Right atrium auricular region (tissue), 2 donors: Measurements from ENCODE around the gene AGPAT3. TPM values are rescaled to one million over a fixed set of nuclear protein-coding genes. Genes with fewer than 3 reads are reported as not detected.
"Not testable (repeated sequence)": the region's sequence is repeated elsewhere in the genome, so short reads cannot be mapped to it uniquely, and the experiment has no call there.

Source experiments
- DNase-seq: peaks from one replicate; pipeline ENCODE4 v3.0.0-alpha.2; 2019; ENCODE audit warnings: low spot score
- H3K27ac ChIP-seq, 2 donors: fragments of 200-600 bp; sonication (generic); 1 replicate in 1 of 2; 2 replicates in 1 of 2; pipeline ENCODE4 v1.5.1; 2016 to 2019
- H3K27me3 ChIP-seq, 2 donors: fragments of 200-600 bp; sonication (generic); one replicate each; pipeline versions ENCODE4 v1.5.1 to v1.6.0; 2017 to 2019
- H3K36me3 ChIP-seq: fragments of 200-600 bp; sonication (generic); one replicate; pipeline ENCODE4 v1.5.1; 2016
- H3K4me1 ChIP-seq, 2 donors: fragments of 200-600 bp; sonication (generic); one replicate each; pipeline versions ENCODE4 v1.5.1 to v1.6.0; 2017 to 2019
- H3K4me3 ChIP-seq, 2 donors: fragments of 200-600 bp; sonication (generic); 1 replicate in 1 of 2; 2 replicates in 1 of 2; pipeline ENCODE4 v1.5.1; 2017 to 2019; ENCODE audit warnings: mild to moderate bottlenecking in 1 of 2, moderate library complexity in 1 of 2
- H3K9me3 ChIP-seq, 2 donors: fragments of 200-600 bp; sonication (generic); one replicate each; pipeline ENCODE4 v1.5.1; 2019
- CTCF ChIP-seq, 2 donors: fragments of 200-600 bp; sonication (generic); IDR thresholded peaks; one replicate each; pipeline ENCODE4 v1.5.1; 2019; ENCODE audit warnings: antibody characterized with exemption in 2 of 2
- total RNA-seq, 2 donors: library from RNA; depleted of rRNA; stranded (reverse); fragments of >200 nt; gene quantifications; one replicate each; pipeline ENCODE4 v1.1.0, GENCODE V29; 2016

AGPAT3 gene
- total RNA-seq, 2 donors from 2014 or later, result 41.3 to 42.5 TPM

- TF ChIP-seq CTCF (IDR thresholded peaks at IDR 0.05), result no peak
- no peaks in the 10 kb centered on the region for H3K4me1 ChIP-seq
- H3K9me3 ChIP-seq, result no peaks in the 10 kb centered on the region
- H3K27me3 ChIP-seq, result no peaks in the 10 kb centered on the region
- no peaks in the 10 kb centered on the region for H3K36me3 ChIP-seq
- no peak for DNase-seq
- no peak overlapping the region for H3K27ac ChIP-seq
- H3K4me3 ChIP-seq, result no peak overlapping the region
These were observed 24.8 kb upstream of the AGPAT3 start for GRCh38 chr21:43840259-43840658.

GRCh38 chr21:43842742-43843141 lies 22.3 kb upstream of the AGPAT3 start:
- no peak for DNase-seq
- H3K36me3 ChIP-seq, result no peaks in the 10 kb centered on the region
- no peaks in the 10 kb centered on the region for H3K27me3 ChIP-seq
- H3K9me3 ChIP-seq, result no peaks in the 10 kb centered on the region
- H3K4me3 ChIP-seq, result no peak overlapping the region
- no peaks in the 10 kb centered on the region for H3K4me1 ChIP-seq
- TF ChIP-seq CTCF (IDR thresholded peaks at IDR 0.05), result no peak
- no peak overlapping the region for H3K27ac ChIP-seq

DNA sequence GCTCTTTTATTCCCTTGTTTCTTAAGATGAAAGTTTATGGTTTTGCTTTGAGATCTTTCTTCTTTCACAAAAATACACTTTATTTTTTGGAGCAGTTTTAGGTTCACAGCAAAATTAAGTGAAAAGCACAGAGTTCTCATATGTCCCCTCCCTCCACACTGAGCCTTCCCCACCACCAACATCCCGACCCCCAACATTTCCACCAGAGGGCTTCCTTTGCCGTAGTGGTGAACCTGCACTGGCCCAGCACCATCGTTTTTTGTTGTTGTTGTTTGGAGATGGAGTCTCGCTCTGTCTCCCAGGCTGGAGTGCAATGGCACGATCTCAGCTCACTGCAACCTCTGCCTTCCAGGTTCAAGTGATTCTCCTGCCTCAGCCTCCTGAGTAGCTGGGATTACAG lies 20.1 kb upstream of the AGPAT3 start:
- H3K4me3 ChIP-seq, H3K27me3 ChIP-seq, DNase-seq, H3K4me1 ChIP-seq, H3K27ac ChIP-seq, H3K36me3 ChIP-seq, H3K9me3 ChIP-seq: not testable (repeated sequence)

GRCh38 chr21:43845386-43845785 lies 19.6 kb upstream of the AGPAT3 start:
- Histone ChIP-seq H3K27ac (no peak overlapping the region), H3K4me3 (no peak overlapping the region), H3K27me3 (no peaks in the 10 kb centered on the region), H3K36me3 (no peaks in the 10 kb centered on the region), H3K9me3 (no peaks in the 10 kb centered on the region), H3K4me1 (no peaks in the 10 kb centered on the region)
- no peak for DNase-seq
- no peak for TF ChIP-seq CTCF (IDR thresholded peaks at IDR 0.05)

GRCh38 chr21:43846430-43846829 lies 18.6 kb upstream of the AGPAT3 start:
- DNase-seq, result no peak
- Histone ChIP-seq H3K36me3 (no peaks in the 10 kb centered on the region), H3K4me1 (no peaks in the 10 kb centered on the region), H3K4me3 (no peak overlapping the region), H3K27me3 (no peaks in the 10 kb centered on the region), H3K27ac (no peak overlapping the region), H3K9me3 (no peaks in the 10 kb centered on the region)
- no peak for TF ChIP-seq CTCF (IDR thresholded peaks at IDR 0.05)

DNA sequence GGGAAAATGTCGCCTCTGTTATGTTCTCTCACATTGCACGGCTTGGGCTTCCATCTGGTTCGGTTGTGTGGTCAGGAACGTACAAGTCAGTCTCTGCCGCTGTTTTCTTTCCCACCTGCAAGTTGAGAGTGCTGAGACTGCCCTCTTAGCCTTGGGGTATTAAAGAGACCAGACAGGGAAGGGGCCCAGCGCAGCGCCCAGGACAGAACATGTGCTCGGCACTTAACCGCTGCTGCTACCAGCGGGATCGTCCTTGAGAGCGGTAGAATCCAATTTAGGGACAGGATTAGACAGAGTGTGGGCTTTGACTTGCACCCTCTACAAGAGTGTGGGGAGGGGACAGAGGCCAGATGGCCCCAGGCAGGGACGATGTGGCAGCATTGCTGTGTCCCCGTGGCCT lies 17.7 kb upstream of the AGPAT3 start:
- TF ChIP-seq CTCF (IDR thresholded peaks at IDR 0.05), result no peak
- Histone ChIP-seq H3K9me3 (no peaks in the 10 kb centered on the region), H3K4me1 (no peaks in the 10 kb centered on the region), H3K27ac (no peak overlapping the region), H3K27me3 (no peaks in the 10 kb centered on the region), H3K36me3 (no peaks in the 10 kb centered on the region), H3K4me3 (no peak overlapping the region)
- no peak for DNase-seq
